Measurements from ENCODE around the gene B3GALNT2.

GRCh38 chr1:235468970-235469369, 35.3 kb downstream of the B3GALNT2 start:
- TF ChIP-seq ZFX (IDR thresholded peaks at IDR 0.05) (no peak), CTCF (conservative IDR thresholded peaks at IDR 0.05) (no peak)

Data from C4-2B (cell line).